CD4-positive, alpha-beta T cell treated with Interleukin-6 at 100 ng/mL for 8 hours (primary cell): ENCODE measurements around the gene ZFP62.

Experiments used
- DNase-seq: peaks from one replicate; pipeline ENCODE4 v3.0.0-alpha.2; 2020; ENCODE audit warnings: mixed read lengths, low spot score

Gene ZFP62

GRCh38 chr5:180810210-180810958 is 50.7 kb downstream of the ZFP62 start:
- DNase-seq, result peak; percentile 95

GRCh38 chr5:180809403-180810209 is 51.5 kb downstream of the ZFP62 start:
- peak; percentile 93 for DNase-seq

GRCh38 chr5:180808461-180809000 is 52.5 kb downstream of the ZFP62 start:
- no peak for DNase-seq

- no peak for DNase-seq
Measured at GRCh38 chr5:180807654-180808414, 53.2 kb downstream of the ZFP62 start.

GRCh38 chr5:180807046-180807445 is 54.0 kb downstream of the ZFP62 start:
- no peak for DNase-seq

GRCh38 chr5:180806351-180807011 is 54.6 kb downstream of the ZFP62 start:
- DNase-seq, result no peak

GRCh38 chr5:180804129-180804618 is 56.9 kb downstream of the ZFP62 start:
- no peak for DNase-seq

- peak; percentile 91 for DNase-seq
Measured at GRCh38 chr5:180803181-180804128, 57.6 kb downstream of the ZFP62 start.

GRCh38 chr5:180802325-180803180 is 58.5 kb downstream of the ZFP62 start, which contains the start of gene MGAT1:
TSS of gene MGAT1 (minus strand) at chr5:180802806. CDS start at chr5:180792971, 9,835 bp downstream.
- peak; percentile 69 for DNase-seq

GRCh38 chr5:180801596-180802324 is 59.3 kb downstream of the ZFP62 start:
- DNase-seq, result no peak

- DNase-seq, result no peak
Measured at GRCh38 chr5:180799902-180800801, 60.9 kb downstream of the ZFP62 start.

- DNase-seq, result no peak
Measured at GRCh38 chr5:180799194-180799593, 61.9 kb downstream of the ZFP62 start.

- no peak for DNase-seq
Measured at GRCh38 chr5:180798193-180798592, 62.9 kb downstream of the ZFP62 start.
